ENCODE measurements around the gene NSUN7. TPM values are rescaled to one million over a fixed set of nuclear protein-coding genes. Genes with fewer than 3 reads are reported as not detected.

The NSUN7 gene
- polyA plus RNA-seq, 4 donors: 1.1 to 21.7 (median 3.3) TPM

DNA sequence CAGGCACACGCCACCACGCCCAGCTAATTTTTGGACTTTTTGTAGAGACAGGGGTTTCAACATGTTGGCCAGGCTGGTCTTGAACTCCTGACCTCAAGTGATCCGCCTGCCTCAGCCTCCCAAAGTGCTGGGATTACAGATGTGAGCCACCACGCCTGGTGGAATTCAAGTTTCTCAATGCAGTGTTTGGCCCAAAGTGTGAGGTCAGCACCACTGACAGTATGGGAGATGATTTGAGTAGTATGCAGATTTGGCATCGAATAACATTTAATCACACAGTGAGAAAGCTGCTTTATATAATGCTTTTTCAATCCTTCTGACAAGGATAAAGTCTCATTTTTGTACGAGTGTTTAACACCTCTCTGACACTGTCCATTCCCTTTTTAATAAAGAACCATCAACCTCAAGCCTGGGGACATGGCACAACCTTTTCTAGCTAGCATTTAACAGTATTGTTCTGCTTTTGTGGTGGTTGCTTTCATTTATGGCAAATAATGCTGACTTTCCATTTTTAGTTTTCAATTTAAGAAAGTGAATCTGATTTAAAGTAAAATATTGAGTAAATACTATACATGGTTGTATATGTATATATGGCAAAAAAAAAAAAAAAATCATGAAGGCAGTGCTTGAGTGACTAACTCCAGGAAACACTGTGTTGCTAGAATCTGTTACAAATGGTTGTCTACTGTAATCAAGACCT, 4.3 kb upstream of the NSUN7 start:
- Histone ChIP-seq H3K27ac (ENCODE audit: low read depth in 1 of 3, low read length in 2 of 3) (no peak overlapping the region), H3K4me3 (ENCODE audit: low read depth in 1 of 3, low read length in 3 of 3) (no peak overlapping the region), H3K4me1 (ENCODE audit: control insufficient read depth in 3 of 3, insufficient read depth in 2 of 3, low read depth in 1 of 3, low read length in 2 of 3) (no peaks in the 10 kb centered on the region), H3K9me3 (ENCODE audit: control insufficient read depth in 2 of 2, insufficient read depth in 1 of 2, low read depth in 1 of 2, low read length in 1 of 2) (no peaks in the 10 kb centered on the region), H3K27me3 (ENCODE audit: control insufficient read depth in 3 of 3, insufficient read depth in 3 of 3, low read length in 3 of 3) (peaks cover 0 to 5% (median 0%) of the 10 kb centered on the region in 3 donors), H3K36me3 (ENCODE audit: control insufficient read depth in 3 of 3, insufficient read depth in 2 of 3, low read depth in 1 of 3, low read length in 3 of 3) (no peaks in the 10 kb centered on the region)
- FAIRE-seq: no peak
- DNase-seq: no peak
- 79 to 91% (median 82%) methylated on average over 6 of the region's 6 CpGs for WGBS, 3 donors

DNA sequence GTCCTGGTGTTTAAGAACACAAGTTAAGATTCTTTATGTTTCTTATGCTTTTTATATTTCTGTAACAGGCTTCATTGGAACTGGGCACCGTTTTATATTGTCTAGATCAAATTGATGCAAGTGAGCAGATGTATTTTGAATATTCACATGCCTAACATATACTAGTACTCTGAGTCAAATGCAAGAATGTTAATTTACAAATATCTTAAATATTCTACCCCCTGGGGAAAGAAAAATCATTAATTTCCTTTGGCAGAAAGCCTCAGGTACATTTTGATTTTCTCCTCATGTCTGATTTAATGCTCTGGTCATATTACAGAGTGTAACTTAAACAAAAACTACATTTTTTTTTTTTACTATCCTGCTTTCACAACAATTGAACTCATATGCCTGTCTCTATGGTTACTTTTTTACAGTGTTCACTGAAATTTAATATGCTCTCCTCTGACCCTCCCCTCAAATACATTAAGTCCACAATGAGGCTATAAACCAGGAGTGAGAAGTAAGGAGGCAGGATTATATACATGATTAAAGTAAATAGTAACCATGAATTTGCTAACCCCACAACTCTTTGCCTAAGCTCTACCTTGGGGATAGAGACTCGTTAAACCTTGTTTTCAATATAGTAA, 2.4 kb upstream of the NSUN7 start:
- H3K36me3 ChIP-seq (ENCODE audit: control insufficient read depth in 3 of 3, insufficient read depth in 2 of 3, low read depth in 1 of 3, low read length in 3 of 3): no peaks in the 10 kb centered on the region
- no peak for FAIRE-seq

DNA sequence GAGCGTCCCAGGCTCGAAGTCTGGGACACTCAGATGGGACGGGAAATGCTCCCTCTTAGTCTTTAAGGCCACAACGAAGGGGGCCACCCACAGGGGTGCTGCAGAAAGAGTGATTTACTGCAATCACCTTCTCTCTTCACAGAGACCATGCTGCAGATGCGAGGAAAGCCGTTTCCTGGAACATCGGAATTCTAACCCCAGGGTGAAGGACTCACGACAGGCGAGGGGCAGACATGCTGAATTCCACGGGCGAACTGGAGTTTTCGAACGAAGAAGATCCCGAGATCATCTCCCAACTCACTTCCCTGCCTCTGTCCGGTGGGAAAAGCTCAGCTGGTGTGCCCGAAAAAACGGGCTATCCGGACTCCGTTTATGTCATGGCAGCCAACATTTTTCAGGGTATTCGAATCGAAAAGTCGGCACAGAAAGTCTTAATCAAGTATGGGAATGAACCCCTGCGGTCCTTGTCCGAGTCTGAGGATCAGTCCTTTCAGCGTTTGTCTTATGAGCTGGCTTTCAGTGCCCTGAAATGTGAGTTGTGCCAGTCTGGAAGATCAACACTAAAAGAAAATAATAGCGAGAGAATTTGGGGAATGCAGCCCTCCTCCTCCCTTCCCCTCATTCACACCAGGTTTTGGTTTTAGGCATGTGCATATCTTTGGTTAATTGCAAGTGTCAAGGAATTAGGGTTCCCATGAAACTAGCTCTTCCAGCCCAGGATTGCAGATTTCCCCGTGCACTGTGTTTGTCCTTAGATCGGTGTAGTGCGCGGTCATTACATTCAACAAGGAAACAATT, 905 bp downstream of the NSUN7 start:
- H3K27ac ChIP-seq (ENCODE audit: low read depth in 1 of 3, low read length in 2 of 3): peak overlapping the region in 2 of 3 donors; percentile 6 to 82

More for the DNA sequence above, 2.4 kb upstream of the NSUN7 start:
- H3K4me1 ChIP-seq (ENCODE audit: control insufficient read depth in 3 of 3, insufficient read depth in 2 of 3, low read depth in 1 of 3, low read length in 2 of 3): peaks cover 0 to 4% (median 0%) of the 10 kb centered on the region in 3 donors
- H3K27me3 ChIP-seq (ENCODE audit: control insufficient read depth in 3 of 3, insufficient read depth in 3 of 3, low read length in 3 of 3): peaks cover 0 to 5% (median 0%) of the 10 kb centered on the region in 3 donors
- 64 to 78% (median 68%) methylated on average over 2 of the region's 2 CpGs for WGBS, 3 donors
- H3K4me3 ChIP-seq (ENCODE audit: low read depth in 1 of 3, low read length in 3 of 3): no peak overlapping the region
- no peak overlapping the region for H3K27ac ChIP-seq (ENCODE audit: low read depth in 1 of 3, low read length in 2 of 3)
- no peak for DNase-seq
- H3K9me3 ChIP-seq (ENCODE audit: control insufficient read depth in 2 of 2, insufficient read depth in 1 of 2, low read depth in 1 of 2, low read length in 1 of 2): no peaks in the 10 kb centered on the region

DNA sequence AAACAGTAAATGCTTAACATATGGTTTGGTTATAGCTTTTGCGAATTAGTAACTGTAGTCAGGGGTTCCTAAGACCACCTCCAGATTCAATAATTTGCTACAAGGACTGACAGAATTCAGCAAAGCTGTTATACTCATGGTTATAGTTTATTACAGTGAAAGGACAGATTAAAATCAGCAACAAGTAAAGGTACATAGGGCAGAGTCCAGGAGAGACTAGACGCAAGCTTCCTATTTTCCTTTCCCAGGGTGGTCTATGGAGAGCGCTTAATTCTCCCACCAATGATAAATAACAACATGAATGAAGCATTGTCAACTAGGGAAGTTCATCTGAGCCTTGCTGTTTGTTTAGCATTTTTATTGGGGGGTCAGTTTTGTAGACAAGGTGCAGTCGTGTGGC, 5.9 kb downstream of the NSUN7 start:
- DNase-seq (peak; percentile 39 to 61), FAIRE-seq (no peak)
- H3K9me3 ChIP-seq (ENCODE audit: control insufficient read depth in 2 of 2, insufficient read depth in 1 of 2, low read depth in 1 of 2, low read length in 1 of 2): no peaks in the 10 kb centered on the region
- peak overlapping the region in 1 of 3 donors; percentile 58 for H3K27ac ChIP-seq (ENCODE audit: low read depth in 1 of 3, low read length in 2 of 3)
- peaks cover 0 to 3% (median 0%) of the 10 kb centered on the region in 3 donors for H3K36me3 ChIP-seq (ENCODE audit: control insufficient read depth in 3 of 3, insufficient read depth in 2 of 3, low read depth in 1 of 3, low read length in 3 of 3)
- no peaks in the 10 kb centered on the region for H3K27me3 ChIP-seq (ENCODE audit: control insufficient read depth in 3 of 3, insufficient read depth in 3 of 3, low read length in 3 of 3)
- no peak overlapping the region for H3K4me3 ChIP-seq (ENCODE audit: low read depth in 1 of 3, low read length in 3 of 3)
- 39 to 73% (median 58%) methylated on average over 4 of the region's 4 CpGs for WGBS, 3 donors
- H3K4me1 ChIP-seq (ENCODE audit: control insufficient read depth in 3 of 3, insufficient read depth in 2 of 3, low read depth in 1 of 3, low read length in 2 of 3): peaks cover 0 to 8% (median 0%) of the 10 kb centered on the region in 3 donors

More for the DNA sequence above, 905 bp downstream of the NSUN7 start:
- H3K4me1 ChIP-seq (ENCODE audit: control insufficient read depth in 3 of 3, insufficient read depth in 2 of 3, low read depth in 1 of 3, low read length in 2 of 3): peaks cover 0 to 7% (median 0%) of the 10 kb centered on the region in 3 donors
- H3K4me3 ChIP-seq (ENCODE audit: low read depth in 1 of 3, low read length in 3 of 3): peak overlapping the region; percentile 52 to 87 (median 76)
- FAIRE-seq: no peak
- DNase-seq: peak; percentile 57 to 75
- peaks cover 0 to 5% (median 0%) of the 10 kb centered on the region in 3 donors for H3K27me3 ChIP-seq (ENCODE audit: control insufficient read depth in 3 of 3, insufficient read depth in 3 of 3, low read length in 3 of 3)
- WGBS, 3 donors: 5 to 16% (median 14%) methylated on average over 29 to 30 of the region's 30 CpGs
- H3K36me3 ChIP-seq (ENCODE audit: control insufficient read depth in 3 of 3, insufficient read depth in 2 of 3, low read depth in 1 of 3, low read length in 3 of 3): no peaks in the 10 kb centered on the region
- H3K9me3 ChIP-seq (ENCODE audit: control insufficient read depth in 2 of 2, insufficient read depth in 1 of 2, low read depth in 1 of 2, low read length in 1 of 2): no peaks in the 10 kb centered on the region

DNA sequence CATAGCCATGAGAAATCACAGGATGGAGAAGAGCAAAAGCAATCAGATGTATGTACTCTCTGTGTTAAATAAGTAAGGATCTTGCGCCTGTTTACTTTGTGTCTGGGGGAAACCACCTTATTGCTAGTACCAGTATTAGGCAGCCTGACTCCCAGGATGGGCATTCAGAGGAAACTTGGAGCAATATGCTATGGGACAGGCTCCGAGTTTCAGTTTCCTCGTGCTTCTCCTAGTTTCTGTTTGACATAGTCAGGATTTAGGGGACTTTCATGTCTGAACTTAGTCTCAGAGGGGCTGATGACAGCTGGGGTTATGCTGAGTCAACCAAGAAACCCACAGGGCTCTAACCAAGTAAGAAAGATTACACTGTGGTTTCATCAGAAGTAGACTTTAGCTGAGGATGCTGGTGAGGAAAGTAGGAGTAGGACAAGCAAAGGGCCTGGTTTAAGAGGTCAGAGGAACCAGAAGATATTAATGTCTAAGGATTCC, 13.5 kb downstream of the NSUN7 start:
- Histone ChIP-seq H3K27me3 (ENCODE audit: control insufficient read depth in 3 of 3, insufficient read depth in 3 of 3, low read length in 3 of 3) (no peaks in the 10 kb centered on the region), H3K4me3 (ENCODE audit: low read depth in 1 of 3, low read length in 3 of 3) (no peak overlapping the region), H3K27ac (ENCODE audit: low read depth in 1 of 3, low read length in 2 of 3) (no peak overlapping the region), H3K9me3 (ENCODE audit: control insufficient read depth in 2 of 2, insufficient read depth in 1 of 2, low read depth in 1 of 2, low read length in 1 of 2) (no peaks in the 10 kb centered on the region), H3K4me1 (ENCODE audit: control insufficient read depth in 3 of 3, insufficient read depth in 2 of 3, low read depth in 1 of 3, low read length in 2 of 3) (no peaks in the 10 kb centered on the region), H3K36me3 (ENCODE audit: control insufficient read depth in 3 of 3, insufficient read depth in 2 of 3, low read depth in 1 of 3, low read length in 3 of 3) (peaks cover 0 to 9% (median 0%) of the 10 kb centered on the region in 3 donors)
- peak in 1 of 2 donors; percentile 3 for DNase-seq
- 61 to 75% (median 69%) methylated on average over 3 of the region's 3 CpGs for WGBS, 3 donors
- FAIRE-seq: no peak

DNA sequence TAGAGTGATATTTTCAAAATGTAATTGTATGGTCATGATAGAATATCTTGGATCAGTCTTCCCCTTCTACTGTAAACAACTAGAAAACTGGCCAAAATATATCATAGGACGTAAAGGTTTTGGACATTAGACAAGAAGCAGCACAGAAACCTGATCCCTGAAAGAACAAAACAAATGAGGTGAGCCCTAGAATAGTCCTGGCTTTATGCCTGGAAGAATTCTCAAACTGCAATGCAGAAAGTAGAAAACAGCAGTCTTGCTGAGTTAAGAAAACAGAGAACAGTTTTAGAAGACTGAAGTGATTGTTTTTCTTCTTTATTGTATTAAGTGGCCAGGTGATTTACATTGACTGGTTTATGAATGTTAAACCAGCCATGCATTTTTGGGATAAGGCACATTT, 19.5 kb downstream of the NSUN7 start:
- no peak overlapping the region for H3K4me3 ChIP-seq (ENCODE audit: low read depth in 1 of 3, low read length in 3 of 3)
- no peak overlapping the region for H3K27ac ChIP-seq (ENCODE audit: low read depth in 1 of 3, low read length in 2 of 3)
- 80 to 88% (median 84%) methylated on average over 1 of the region's 1 CpG for WGBS, 3 donors
- H3K9me3 ChIP-seq (ENCODE audit: control insufficient read depth in 2 of 2, insufficient read depth in 1 of 2, low read depth in 1 of 2, low read length in 1 of 2): no peaks in the 10 kb centered on the region
- no peak for FAIRE-seq
- H3K27me3 ChIP-seq (ENCODE audit: control insufficient read depth in 3 of 3, insufficient read depth in 3 of 3, low read length in 3 of 3): no peaks in the 10 kb centered on the region
- peaks cover 0 to 11% (median 0%) of the 10 kb centered on the region in 3 donors for H3K36me3 ChIP-seq (ENCODE audit: control insufficient read depth in 3 of 3, insufficient read depth in 2 of 3, low read depth in 1 of 3, low read length in 3 of 3)
- DNase-seq: no peak
- H3K4me1 ChIP-seq (ENCODE audit: control insufficient read depth in 3 of 3, insufficient read depth in 2 of 3, low read depth in 1 of 3, low read length in 2 of 3): no peaks in the 10 kb centered on the region

DNA sequence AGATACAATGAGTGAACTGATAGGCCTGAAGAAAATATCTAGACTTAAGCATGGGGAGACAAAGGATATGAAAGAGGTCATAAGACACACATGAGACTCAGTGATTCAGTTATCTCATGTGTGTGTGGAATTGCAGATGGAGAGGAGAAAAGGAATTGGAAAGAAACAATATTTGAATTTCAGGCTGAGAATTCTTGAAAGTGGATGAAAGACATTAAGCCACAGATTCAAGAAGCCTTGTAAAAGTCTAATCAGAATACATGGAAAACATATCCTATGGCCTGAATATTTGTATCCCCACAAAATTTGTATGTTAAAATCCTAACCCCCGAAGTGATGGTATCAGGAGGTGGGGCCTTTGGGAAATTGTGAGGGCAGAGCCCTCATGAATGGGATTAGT, 28.3 kb downstream of the NSUN7 start:
- DNase-seq (no peak), FAIRE-seq (no peak)
- peaks cover 0 to 37% (median 2%) of the 10 kb centered on the region in 3 donors for H3K36me3 ChIP-seq (ENCODE audit: control insufficient read depth in 3 of 3, insufficient read depth in 2 of 3, low read depth in 1 of 3, low read length in 3 of 3)
- no peak overlapping the region for H3K27ac ChIP-seq (ENCODE audit: low read depth in 1 of 3, low read length in 2 of 3)
- 89 to 100% (median 96%) methylated on average over 1 of the region's 1 CpG for WGBS, 3 donors
- no peak overlapping the region for H3K4me3 ChIP-seq (ENCODE audit: low read depth in 1 of 3, low read length in 3 of 3)
- no peaks in the 10 kb centered on the region for H3K4me1 ChIP-seq (ENCODE audit: control insufficient read depth in 3 of 3, insufficient read depth in 2 of 3, low read depth in 1 of 3, low read length in 2 of 3)
- no peaks in the 10 kb centered on the region for H3K27me3 ChIP-seq (ENCODE audit: control insufficient read depth in 3 of 3, insufficient read depth in 3 of 3, low read length in 3 of 3)
- H3K9me3 ChIP-seq (ENCODE audit: control insufficient read depth in 2 of 2, insufficient read depth in 1 of 2, low read depth in 1 of 2, low read length in 1 of 2): peaks cover 0 to 18% of the 10 kb centered on the region in 2 donors

DNA sequence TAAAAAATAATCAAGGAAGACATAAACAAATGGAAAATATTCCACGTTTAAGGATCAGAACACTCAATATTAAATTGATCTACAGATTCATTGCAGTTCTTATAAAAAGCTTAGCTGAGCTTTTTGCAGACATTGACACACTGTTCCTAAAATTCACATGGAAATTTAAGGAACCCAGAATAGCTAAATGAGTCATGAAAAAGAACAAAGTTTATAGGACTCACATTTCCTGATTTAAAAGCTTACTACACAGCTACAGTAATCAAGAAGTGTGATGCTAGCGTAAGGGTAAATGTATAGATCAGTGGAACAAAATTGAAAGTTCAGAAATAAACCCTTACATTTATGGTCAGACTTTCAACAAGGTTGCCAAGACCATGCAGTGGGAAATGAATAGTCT, 33.1 kb downstream of the NSUN7 start:
- no peak overlapping the region for H3K4me3 ChIP-seq (ENCODE audit: low read depth in 1 of 3, low read length in 3 of 3)
- 79 to 84% (median 83%) methylated on average over 2 of the region's 2 CpGs for WGBS, 3 donors
- no peaks in the 10 kb centered on the region for H3K27me3 ChIP-seq (ENCODE audit: control insufficient read depth in 3 of 3, insufficient read depth in 3 of 3, low read length in 3 of 3)
- DNase-seq (no peak), FAIRE-seq (no peak)
- no peak overlapping the region for H3K27ac ChIP-seq (ENCODE audit: low read depth in 1 of 3, low read length in 2 of 3)
- peaks cover 0 to 26% (median 0%) of the 10 kb centered on the region in 3 donors for H3K36me3 ChIP-seq (ENCODE audit: control insufficient read depth in 3 of 3, insufficient read depth in 2 of 3, low read depth in 1 of 3, low read length in 3 of 3)
- no peaks in the 10 kb centered on the region for H3K4me1 ChIP-seq (ENCODE audit: control insufficient read depth in 3 of 3, insufficient read depth in 2 of 3, low read depth in 1 of 3, low read length in 2 of 3)
- peaks cover 0 to 7% of the 10 kb centered on the region in 2 donors for H3K9me3 ChIP-seq (ENCODE audit: control insufficient read depth in 2 of 2, insufficient read depth in 1 of 2, low read depth in 1 of 2, low read length in 1 of 2)

All from small intestine (tissue), 7 donors.